Left hindlimb (tissue), 1 donor: ENCODE results near the gene PLA1A.

Experiments
- DNase-seq: peaks from one replicate; pipeline ENCODE4 v3.0.0-alpha.2; 2018

The PLA1A gene

DNA sequence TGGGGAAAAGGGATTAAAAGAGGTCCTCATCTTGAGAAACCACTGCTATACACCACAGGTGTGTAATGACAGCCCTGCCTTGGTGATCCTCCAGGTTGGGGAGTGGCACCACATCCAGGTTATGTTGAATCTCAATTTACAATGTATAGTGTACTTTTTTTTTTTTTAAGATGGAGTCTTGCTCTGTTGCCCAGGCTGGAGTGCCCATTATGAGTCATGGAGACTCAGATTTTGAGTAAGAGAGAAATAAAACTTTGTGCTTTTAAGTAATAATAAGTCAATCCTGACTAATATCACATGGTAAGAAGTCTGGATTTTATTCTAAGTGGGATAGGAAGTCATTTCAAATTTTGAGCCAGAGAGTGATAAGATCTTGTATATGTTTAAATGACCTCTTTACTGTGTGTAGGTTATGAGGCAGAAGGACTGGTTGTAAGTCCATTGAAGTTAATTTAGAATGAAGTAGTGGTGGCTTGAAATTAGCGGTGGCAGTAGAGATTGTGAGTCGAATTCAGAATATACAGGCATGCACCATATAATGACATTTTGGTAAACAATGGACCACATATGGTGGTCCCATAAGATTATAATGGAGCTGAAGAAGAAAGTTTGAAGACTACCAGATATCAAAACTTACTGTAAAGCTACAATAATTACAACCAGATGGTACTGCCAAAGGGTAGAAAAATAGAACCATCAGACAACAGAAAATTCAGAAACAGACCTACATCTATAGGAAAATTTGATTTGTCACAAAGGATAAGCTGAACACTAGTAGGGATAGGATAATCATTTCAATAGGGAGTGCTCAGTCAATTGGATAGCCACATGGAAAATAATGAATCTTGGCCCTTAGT lies 42.0 kb downstream of the PLA1A start:
- DNase-seq = no peak

DNA sequence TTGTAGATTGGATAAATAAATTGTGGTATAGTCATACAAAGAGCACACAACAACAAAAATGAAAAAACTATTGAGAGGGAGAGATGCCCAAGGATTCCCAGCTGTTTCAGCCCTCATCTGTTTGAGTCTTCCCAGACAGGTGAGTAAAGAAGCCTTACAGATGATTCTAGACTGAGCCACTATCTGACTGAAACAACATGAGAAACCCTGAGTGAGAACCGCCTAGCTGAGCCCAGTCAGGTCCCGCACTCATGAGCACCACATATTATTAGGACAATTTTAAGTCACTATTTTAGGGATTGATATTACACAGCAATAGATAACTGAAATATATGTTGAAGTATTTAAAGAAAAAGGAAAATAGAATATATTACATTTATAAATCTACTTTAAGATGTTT lies 43.7 kb downstream of the PLA1A start:
- DNase-seq = no peak

DNA sequence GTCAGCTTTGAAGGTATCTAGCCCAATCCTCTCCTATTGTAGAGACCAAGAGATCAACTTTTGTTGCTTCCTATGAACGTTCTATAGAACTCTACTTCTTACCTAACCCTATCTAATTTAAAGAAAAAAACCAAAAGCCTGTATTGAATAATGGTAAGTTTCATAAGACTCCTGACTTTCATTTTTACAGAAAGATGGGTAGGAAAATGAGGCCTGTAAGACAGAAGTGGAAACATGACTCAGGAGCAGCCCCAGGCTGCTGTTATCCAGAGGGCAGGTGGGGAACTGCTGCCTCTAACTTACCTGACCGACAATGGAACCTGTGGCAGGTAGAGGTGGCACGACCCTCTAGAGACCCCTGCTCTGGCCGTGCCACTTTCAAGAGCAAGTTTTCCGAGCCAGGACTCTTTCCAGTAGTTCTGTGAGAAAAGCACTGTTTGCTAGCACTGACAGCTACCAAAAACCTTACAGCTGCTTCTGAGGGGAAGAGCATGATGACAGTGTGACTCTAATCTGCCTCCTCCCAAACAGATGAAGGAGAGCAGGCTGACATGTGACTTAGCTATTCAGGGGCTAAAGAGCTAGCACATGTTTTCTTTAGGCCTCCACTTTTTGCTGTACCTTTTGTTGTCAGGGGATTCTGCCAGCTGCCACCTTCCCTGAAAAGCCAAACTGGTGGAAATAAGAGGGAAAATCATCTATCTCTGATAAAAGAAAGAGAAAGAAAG lies 45.2 kb downstream of the PLA1A start:
- DNase-seq = no peak

DNA sequence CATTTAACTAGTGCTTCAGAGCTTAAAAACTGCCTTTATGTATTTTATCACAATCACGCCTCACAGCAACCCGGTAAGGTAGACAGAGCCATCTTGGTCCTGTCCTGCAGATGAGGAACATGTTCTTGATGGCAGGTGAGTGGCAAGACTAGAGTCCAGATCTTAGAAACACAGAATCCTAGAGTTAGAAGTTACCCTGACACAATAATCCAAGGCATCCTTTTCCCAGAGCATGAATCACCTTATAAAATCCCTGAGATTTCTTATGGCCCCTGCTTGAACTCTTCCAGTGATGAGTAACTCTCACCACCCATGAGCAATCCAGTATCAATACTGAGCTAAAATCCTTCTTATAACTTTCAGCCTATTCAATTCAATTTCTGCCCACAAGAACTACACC lies 45.8 kb downstream of the PLA1A start:
- no peak for DNase-seq

DNA sequence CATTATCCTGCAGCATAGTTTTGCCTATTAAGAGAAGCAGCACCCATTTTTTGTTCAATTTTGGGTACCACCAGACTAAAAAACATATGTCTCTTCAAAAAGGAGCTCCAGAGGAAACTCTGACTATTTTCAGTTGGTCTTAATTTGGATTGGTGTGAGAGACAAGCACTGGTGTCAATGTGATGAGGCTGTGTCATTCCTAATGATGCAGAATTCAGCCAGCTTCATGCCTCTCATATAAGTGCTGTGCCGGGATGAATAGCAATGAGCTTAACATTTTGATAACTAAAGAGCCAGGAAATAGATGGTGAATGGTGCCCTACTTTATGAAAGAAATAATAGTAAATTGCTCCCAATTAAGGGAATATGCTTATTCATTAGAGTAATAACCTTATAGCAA lies 46.8 kb downstream of the PLA1A start:
- no peak for DNase-seq

DNA sequence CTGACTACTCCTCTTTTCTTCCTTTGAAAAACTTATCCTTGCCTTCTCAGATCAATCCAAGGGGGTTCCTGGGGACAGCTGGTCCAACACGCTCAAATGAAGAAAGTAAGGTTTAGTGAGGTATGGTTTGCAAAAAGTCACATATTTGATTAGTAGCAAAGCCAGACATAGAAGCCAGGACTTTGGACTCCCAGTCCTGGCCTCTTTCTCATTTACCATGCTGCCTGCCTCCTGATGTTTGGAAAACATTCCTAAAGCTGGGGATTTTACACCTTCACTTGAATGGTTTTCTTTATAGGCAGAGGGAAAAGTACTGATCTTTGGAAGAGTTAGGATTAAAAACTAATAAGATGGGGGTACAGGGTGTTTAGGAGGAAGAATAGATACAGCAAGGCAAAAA lies 48.1 kb downstream of the PLA1A start:
- DNase-seq = no peak

DNA sequence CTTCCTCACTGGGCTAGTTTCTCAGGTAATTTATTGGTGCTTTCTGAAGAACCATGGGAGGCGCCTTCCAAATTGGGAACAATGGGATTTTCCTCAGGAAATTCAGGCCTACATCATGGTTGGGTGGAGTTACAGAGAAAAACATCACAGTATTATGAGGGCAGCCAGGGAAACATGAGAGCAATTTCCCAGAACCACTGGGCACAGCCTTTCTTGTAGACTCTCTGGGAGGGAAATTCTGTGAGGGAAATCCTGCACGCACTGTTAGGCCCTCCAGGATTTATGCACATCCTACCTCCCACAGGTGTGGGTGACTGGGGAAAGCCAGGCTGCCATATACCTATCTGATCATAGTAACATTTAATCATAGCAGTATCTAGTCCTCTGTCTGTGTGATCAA lies 49.5 kb downstream of the PLA1A start:
- DNase-seq = no peak

DNA sequence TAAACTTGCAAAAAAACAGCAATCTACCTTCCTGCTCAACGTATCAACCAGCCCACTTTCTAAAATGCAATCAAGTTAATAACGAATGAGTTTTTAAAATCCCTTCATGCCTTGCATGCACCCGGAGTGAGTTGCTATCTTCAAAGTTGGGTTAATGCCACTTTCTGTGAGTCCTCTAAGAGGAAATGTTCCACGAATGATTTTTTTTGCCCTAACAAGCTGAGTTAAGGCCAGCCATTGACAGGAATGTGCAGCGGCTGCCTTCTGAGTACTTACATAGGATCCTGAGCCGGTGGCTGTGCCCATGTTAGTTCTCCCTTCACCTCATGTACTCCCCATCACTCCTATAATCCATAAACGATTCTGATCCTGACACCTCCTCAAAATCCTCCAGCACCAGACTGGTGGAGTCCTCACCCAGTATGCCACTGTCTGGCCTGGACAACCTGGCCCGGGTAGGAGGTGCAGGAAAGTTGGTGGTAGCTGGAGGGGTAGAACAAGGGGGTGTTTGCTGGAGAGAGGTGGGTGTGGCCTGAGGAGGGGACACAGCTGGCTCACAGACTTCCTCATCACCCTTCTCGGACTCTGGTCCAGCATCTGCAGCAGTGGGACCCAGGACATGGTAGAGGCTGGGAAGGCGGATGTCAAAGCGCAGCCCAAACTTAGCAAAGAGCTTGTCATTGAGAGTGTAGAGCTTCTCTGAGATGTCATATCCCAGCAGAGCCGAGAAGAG lies 50.3 kb downstream of the PLA1A start:
- no peak for DNase-seq

DNA sequence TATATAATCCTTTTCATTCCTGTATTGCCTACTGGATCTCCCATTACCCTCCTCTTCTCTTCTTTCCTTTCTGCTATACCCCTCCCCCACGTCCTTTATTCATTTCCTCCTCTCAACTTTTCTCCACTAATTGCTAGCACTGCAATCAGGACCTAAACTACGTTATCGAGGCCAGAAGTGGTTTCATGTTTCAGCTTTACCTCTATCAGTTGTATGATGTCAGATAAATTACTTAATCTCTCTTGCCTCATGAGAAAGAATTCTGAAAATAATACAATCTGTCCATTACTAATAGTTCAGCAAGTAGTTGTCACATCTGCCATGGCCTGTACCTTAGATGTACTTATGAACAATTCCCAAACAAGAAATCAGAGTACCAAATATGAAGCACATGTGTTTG lies 52.1 kb downstream of the PLA1A start:
- no peak for DNase-seq

DNA sequence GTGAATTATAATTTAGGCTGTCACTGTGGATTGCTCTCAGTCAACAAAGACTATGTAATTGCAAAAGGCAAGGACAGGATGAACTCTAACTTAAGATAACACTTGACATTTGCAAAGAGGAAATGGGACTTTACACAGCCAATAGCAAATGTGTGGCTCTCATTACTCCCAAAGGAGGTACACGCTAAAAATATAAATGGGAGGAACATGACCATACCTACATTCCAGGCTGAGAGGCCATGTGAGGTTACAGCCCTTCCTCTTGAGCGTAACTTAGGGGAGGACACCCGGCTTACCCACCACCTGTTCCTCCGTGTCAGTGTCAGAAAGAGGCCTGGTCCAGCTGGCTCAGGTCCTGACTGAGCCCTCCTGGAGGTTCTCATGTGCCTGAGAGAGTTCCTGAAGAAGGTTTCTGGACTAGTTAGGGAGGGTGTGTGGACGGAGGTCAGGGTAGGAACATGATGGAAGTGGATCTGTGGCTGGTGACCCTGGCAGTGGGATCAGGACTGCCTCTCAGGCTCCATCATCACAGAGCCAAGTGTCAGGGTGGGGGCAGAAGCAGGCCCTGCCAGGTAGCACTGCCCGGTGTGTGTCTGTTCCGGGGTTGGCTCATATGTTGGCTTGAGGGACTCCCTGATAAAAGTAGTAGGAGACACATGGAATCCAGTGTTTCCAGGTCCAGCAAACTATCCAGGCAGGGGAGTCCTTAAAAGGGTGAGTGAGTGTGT lies 54.8 kb downstream of the PLA1A start:
- DNase-seq = peak; percentile 45

DNA sequence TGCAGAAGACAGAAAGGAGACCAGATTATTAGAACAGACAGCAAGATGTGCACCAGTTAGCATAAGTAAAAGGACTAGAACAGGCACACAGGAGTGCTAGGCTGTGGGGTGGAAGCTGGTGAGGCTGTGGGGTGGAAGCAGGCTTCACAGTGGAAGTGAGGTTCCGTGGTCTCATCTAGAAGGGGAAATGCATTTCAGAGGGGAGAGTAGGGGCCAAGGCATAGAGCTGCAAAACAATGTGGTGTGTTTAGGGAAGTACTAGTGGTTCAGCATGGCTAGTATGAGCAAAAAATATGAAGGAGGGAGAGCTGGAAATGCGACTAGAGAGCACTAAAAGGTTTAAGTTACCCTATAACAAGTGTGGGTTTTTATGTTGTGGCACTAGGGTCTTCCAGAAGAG lies 56.2 kb downstream of the PLA1A start:
- DNase-seq = no peak

DNA sequence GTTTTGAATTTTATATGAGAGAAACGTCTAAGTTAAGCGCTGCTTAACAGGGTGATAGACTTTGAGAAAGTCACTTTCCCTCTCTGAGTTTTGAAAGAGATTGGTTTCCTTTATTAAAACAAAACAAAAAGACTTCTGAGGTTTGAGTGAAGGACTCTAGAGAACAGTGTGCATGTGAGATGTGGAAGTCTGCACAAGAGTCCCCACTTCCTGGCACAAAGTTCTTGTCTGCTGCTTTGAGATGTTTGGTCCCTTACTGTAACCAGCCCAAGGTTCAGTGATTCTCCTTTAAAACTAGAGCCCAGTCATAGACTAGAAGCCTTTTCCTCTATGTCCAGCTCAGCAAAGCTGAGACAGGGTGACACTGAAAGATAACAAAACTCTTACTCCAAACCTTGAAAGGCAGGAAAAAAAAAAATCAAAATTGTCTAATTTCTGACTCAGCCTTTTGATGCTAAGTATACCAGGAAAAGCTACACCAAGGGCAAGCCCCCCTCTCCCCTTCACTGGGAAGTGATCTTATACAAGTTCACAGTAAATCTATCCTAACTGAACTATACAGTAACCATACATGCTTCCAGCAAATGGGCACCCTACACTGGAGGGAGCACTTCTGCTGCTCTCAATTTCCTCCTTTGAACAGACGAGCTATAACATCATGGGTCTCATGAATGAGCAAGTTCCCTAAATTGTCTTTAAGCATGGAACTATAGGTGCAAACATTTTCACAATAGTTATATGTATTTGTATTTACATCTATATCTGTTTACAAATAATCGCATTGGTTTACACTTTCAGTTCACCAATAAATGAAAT lies 60.4 kb downstream of the PLA1A start:
- DNase-seq = no peak

DNA sequence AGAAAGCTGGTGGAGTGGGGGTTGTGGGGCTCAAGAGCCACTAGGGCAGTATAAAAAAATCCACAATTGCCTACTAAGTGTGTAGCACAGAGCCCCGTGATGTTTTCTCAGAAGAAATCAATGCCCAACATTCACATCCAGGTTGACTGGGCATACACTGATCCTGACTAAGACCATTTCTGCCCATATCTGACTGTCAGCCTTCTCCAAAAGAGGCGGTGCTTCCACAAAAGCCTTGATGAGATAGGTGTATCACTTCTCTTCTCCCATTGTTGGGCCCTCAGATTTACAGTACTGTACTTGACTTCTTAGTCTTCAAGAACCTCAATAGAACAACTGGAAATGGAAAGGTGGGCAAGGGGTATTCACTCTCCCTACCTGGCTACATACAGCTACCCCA lies 61.3 kb downstream of the PLA1A start:
- no peak for DNase-seq

DNA sequence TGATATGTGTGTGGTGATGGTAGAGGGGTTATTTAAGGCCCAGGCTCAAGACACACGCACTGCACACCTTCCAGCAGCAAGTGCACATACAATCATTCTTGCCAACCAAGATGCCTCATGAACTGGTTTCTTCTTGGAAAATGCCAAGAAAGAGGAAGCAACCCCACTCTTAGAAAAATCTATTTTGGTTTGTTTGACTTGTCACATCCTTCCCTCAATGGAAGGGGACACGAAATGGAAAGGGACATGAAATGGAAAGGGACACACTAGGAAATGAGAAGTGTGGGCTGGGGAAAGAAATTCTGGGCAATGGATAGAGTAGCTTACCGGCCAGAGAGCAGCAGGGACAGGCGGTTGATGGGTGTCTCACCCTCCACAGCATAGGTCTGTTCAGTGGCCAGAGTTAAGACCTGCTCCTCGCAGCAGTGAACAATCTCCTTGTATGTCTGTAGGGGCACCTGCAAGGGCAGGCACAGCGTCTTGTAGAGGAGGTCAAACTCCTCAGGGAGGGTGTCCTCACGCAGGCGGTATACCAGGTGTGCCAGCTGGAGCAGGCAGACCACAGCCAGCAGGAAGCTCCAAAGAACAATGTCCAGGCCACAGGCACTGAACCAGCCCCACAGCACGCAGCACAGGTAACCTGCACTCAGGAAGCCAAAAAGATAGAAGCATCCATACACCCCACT lies 62.1 kb downstream of the PLA1A start:
- DNase-seq = no peak

DNA sequence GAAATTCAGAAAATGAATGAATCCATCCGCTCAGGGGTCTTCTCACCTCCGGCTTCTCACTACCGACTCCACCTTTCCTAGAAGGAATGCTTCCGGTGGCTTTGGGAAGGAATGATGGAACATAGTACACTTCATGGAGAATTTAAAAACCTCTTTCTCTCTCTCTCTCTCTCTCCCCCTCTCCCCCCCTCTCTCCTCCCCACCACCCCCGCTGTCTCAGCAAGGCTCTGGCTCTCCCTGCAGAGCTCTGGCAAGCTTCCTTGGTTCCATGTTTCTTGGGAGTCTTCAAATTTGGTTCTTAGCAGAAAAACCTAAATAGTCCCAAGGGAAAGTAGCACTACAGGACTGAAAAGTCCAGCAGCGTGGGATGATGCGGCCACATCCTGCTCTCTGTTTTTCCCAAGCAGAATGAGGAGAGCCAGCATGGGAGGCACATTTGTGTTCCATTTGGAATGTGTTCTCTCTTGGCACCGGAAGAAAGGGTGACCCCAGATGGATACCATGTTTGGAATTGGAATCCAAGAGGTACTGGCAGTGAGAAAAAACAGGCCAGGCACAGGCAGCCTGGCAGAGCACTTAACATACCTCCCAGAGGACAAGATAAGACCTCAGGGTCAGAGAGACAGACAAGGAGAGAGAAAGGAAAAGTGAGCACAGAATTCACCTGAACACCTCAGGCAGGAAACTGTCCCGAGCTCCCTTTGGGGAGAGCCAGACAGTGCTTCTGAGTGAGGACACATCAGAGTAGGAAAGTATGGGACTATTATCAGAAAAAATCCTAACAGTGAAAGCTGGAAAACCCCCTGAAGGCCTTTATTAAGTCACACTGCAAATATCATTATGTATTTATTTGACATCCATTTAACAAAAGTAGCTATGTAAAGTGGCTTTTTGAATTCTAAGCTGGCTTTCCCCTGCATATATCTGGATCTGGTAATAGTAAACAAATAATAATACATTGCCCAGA lies 63.1 kb downstream of the PLA1A start, which contains the start of gene POPDC2:
Gene POPDC2 (minus strand): TSS at position 116 of the 967 bp plus-strand sequence. CDS start 166 bp downstream, outside the sequence.
- DNase-seq = no peak

DNA sequence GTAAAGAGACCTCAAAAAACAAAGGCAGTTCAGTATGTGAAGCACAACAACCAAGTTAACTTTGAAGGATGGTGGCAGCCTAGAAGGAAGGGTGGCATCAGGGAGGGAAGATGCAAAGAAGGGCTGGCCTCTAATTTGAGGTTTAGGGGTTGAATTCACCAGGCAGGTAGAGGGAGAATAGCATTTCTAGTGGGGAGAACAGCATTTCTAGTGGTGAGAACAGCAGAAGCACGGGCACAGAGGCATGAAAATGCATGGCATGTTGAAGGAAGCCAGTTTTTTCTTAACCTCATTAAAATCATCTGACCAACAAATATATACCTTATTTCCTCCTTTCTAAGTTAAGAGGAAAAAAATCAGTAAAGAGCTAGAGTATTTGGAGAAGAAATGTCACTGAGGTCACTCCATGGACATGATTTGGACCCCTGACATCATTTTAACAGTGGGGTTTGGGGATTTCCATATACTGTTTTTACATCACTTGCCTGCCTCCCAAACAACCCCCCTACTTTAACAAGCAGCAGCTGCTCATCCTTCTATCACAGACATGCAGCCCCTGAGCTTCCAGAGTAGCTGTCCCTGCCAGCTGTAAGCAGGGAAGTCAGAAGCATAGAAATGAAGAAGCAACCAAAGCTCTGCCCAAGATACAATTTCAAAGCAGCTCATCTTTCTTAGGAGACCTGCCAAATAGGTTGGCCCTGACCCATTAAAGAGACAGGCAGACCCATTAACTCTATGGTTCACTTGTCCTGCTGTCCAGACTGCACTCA lies 65.1 kb downstream of the PLA1A start:
- peak; percentile 42 for DNase-seq

DNA sequence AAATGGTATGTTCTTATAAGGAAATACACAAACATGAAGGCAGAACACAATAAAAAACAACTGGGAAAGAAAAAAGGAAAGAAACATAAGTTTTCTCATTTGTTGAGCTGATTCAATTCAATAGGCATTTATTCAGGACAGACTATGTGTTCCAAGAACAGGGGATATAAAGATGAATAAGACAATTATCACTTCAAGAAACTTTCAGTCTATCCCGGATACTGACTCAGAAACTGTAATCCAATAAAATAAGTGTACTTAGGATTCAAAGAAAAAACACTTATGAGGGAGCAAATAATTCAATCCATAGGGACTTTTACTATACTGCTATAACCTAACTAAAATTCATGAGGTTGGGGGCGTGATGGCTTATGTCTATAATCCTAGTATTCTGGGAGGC lies 66.2 kb downstream of the PLA1A start:
- no peak for DNase-seq

DNA sequence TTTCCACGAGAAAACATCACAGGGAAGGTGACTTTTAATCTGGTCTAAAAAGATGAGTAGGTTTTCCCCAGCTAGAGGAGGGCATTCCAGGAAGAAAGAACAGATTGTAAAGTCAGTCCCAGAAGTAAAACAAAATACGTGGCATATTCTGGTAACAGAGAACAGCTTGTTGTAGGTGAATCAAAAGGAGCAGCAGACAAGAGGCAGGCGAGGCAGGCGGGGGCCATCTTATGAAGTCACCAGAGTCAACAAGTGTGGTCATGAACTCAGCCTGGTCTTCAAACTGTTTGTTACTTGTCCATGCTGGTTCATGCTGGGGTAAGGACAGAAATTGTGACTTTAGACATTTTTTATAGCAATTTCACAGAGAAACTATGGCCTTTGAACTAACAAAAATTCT lies 66.7 kb downstream of the PLA1A start:
- DNase-seq = no peak

DNA sequence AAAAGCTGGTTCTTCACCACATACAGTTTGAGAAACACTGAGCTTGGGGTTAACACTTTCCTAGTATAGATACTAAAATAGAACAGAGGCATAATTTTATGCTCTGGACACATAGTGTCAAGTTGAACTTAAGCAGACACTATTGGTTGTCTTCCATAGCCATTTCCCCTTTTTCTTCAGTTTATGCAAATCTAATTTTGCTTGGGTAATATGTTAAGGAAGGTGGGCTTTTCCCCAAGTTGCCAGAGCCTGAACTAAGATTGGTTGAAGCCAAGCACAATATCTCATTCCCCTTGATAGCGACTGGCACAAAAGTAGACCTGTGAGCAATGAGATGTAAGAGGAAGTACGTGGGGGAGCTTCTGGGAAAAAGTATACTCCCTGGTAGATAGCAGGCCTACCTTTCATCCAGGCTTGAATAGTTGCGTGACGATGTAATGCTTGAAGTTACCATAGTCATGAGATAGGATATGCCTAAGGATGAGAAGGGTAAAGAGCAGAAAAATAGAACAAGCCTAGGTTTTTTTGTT lies 67.2 kb downstream of the PLA1A start:
- DNase-seq = no peak
